Medulla oblongata (tissue), 1 donor: Measurements from ENCODE around the gene FLT1.

Source experiments
- DNase-seq: peaks from one replicate; pipeline ENCODE4 v3.0.0-alpha.2; 2015; ENCODE audit errors: extremely low spot score

The FLT1 gene, protein sequence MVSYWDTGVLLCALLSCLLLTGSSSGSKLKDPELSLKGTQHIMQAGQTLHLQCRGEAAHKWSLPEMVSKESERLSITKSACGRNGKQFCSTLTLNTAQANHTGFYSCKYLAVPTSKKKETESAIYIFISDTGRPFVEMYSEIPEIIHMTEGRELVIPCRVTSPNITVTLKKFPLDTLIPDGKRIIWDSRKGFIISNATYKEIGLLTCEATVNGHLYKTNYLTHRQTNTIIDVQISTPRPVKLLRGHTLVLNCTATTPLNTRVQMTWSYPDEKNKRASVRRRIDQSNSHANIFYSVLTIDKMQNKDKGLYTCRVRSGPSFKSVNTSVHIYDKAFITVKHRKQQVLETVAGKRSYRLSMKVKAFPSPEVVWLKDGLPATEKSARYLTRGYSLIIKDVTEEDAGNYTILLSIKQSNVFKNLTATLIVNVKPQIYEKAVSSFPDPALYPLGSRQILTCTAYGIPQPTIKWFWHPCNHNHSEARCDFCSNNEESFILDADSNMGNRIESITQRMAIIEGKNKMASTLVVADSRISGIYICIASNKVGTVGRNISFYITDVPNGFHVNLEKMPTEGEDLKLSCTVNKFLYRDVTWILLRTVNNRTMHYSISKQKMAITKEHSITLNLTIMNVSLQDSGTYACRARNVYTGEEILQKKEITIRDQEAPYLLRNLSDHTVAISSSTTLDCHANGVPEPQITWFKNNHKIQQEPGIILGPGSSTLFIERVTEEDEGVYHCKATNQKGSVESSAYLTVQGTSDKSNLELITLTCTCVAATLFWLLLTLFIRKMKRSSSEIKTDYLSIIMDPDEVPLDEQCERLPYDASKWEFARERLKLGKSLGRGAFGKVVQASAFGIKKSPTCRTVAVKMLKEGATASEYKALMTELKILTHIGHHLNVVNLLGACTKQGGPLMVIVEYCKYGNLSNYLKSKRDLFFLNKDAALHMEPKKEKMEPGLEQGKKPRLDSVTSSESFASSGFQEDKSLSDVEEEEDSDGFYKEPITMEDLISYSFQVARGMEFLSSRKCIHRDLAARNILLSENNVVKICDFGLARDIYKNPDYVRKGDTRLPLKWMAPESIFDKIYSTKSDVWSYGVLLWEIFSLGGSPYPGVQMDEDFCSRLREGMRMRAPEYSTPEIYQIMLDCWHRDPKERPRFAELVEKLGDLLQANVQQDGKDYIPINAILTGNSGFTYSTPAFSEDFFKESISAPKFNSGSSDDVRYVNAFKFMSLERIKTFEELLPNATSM (N-terminal part only)

DNA sequence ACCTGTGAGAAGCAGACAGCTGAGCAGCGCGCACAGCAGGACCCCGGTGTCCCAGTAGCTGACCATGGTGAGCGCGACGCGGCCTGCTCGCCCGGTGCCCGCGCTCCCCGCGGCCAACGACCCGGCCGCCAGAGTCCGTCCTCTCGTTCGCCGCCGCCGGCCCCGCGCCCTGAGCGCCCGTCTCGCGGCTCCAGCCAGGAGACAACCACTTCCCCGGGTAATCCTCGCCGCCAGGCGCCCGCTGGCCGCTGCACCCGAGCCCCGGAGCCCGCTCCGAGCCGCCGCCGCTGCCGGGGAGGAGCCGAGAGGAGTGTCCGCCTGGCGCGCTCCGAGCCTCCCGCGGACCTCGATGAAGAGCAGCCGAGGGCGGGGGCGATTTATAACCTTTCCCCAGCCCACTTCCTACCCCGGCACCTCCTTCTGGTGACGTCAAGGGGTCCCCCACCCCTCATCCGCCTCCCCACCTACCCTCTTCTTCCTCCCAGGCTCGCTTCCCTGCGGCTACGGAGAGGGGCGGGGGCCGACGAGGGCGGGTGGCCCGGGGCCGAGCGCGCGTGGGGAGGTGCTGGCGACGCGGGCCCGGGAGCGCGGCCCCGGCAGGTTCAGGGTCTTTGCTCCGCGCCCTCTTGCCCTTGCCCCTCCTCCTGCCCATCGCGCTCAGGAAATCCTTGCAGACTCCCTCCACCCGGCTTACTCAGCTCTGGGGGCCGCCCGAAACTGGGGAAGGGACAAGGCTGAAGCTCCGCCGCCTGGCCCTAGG is at the start of gene FLT1:
Gene FLT1, minus strand, starts transcription at position 351 of the 760 bp plus-strand sequence. Its CDS starts 285 bp downstream, at position 66.
- peak; percentile 12 for DNase-seq

DNA sequence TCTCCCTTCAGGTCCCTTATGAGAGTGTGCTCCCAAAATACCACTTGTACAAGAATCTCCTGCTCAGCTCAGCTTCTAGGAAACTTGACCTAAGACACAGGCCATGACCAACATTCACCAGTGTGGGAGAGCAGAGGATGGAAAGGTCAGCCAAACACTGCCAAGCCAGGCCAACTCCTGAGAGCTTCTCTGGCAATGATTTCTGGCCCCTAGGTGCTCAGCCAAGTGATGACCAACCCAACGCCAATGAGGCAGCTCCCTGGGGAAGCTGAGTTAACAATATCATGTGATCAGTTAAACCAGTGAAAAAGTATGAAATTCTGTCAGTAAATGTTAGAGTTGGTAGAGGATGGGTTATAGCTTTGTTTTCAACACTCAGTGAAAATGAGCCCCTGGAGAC is 49.1 kb upstream of the FLT1 start:
- DNase-seq: no peak

DNA sequence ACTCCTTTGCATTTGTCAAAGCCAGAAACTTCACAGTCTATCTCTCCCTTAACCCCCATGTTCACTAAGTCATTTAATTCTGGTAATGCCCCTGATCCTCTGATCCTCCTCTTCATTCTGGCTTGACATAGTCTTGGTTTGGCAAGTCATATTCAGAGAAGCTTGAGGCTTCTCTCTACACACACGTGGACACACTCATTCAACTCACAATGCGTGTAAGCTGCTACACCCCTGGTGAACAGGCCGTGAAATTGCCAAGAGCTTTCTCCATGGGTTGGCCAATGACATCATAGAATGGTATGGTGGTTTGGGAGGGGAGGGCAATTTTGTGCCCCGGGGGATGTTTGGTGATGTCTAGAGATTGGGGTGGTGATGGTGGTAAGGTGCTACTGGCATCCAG is 47.9 kb upstream of the FLT1 start:
- DNase-seq: no peak

DNA sequence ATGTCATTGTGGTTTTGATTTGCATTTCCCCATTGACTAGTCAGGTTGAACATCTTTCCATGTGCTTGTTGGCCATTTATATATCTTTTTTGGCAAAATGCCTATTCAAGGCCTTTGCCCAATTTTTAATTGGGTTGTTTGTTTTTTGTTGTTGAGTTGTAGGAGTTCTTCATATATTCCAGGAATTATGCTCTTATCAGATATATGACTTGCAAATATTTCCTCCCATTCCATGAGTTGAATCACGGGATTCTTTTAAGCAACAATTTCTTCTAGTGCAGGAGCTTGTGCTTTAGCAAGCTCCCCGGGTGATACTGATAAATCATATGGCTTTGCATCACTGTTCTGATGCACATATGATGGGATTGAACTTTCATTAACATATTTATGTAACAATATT is 47.0 kb upstream of the FLT1 start:
- DNase-seq: no peak

DNA sequence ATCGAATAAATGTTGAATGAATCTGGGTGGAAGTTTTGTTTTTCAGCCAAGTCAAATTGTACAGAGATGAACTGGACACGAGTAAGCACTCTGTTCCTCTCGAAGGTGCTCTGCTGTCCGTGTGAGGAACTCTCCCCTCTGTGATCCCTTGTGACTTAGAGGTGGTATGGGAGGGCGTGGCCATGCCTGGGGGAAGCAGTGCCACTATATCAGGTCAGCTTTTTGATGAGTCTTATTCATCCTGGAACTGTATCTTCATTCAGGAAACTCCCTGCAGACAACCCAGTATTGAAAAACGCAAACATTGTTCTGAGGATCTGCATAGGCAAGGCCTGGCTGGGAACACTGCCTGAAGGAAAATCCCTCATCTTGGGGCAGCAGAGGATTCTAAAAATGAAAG is 45.7 kb upstream of the FLT1 start:
- DNase-seq: no peak

DNA sequence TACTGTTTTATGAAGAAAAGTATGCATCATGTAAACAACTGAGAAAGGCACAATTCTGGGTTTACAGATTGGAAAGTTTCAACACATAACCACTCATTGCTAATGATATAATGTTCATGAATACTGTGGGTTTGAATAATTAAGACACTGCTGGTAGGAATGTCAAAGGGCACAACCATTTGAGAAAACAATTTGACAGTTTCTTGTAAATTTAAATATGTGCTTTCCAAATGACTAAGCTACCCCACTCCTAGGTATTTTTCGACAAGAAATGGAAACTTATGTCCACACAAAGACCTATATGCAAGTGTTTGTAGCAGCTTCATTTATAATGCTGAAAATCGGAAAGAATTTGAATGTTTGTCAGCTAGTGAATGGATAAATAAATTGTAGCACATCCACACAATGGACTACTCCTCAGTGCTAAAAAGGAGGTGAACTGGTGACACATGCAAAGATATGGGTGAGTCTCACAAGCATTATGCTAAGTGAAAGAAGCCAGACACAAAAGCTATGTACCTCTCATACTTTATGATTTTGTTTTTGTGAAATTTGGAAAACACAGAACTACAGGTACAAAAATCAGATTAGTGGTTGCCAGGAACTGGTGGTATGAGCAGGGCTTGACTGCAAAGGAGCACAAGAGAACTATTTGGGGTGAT is 44.8 kb upstream of the FLT1 start:
- no peak for DNase-seq

DNA sequence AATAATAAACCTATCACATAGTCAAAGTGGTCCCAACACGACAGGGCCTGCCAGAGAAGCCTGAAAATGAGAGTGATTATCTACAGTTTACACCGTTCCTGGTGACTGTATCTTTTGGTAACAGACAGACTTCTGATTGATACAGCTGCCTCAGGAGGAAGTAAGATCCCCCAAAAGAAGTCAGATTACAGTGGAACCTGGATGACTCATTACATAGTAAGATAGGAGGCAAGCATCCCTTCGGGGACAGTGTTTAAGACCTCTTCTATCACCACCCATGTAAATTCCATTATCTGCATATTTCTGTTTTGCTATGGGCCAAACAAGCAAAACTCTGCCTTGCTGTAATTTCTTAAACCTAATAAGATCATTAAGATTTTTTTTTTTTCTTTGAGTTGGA is 44.0 kb upstream of the FLT1 start:
- DNase-seq: no peak

DNA sequence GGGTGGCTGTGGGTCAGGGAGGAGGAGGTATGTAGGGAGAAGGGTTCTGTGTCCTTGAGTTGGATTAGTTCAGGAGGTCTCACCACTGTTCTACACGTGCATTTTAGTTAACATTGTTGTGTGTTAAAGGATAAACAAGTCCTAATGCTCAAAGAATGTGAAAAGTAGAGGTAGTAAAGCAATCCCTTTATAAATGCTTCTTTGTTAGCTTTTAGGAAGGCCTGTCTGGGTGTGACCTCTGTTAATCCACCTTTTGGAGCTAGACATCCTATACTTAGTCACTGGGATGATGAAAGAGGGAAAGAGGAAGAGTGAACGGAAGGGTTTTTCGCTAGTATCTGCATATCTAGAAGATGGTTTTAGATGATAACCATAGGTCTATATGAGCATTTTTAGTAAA is 42.2 kb upstream of the FLT1 start:
- no peak for DNase-seq

DNA sequence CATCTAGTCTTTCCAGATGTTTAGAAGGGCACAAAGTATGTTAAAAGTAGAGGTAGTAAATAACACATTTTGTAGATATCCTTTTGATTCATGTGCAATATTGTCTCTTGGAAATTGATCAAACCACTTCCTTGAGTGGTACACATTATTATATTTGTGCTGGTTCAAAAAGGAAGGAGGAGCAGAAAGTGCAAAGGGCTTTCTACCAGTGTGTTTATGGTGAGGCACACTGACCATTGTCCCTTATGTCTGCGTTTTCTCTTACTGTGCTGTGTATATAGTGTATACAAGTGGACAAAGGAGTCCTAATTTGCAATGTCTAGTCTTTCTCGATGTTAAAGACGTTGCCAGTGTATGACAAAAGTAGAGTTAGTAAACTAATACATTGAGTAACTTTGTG is 41.4 kb upstream of the FLT1 start:
- DNase-seq: no peak

DNA sequence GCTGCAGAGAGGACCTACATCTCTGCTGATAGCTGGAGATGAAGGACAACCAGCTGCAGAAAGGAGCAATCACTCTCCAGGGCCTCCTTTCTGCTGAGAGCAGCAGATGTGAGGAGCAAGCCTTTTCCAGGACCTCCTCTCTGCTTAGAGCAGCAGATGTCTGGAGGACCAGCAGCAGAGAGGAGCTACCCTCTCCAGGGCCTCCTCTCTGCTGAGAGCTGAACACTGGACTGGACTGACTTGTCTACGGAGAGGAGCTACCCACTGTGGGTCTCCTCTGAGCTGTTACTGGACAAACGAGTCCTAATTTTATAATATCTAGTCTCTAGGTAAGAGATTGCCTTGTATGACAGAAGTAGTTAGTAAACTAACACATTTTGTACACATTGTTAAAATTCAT is 40.8 kb upstream of the FLT1 start:
- DNase-seq: no peak

DNA sequence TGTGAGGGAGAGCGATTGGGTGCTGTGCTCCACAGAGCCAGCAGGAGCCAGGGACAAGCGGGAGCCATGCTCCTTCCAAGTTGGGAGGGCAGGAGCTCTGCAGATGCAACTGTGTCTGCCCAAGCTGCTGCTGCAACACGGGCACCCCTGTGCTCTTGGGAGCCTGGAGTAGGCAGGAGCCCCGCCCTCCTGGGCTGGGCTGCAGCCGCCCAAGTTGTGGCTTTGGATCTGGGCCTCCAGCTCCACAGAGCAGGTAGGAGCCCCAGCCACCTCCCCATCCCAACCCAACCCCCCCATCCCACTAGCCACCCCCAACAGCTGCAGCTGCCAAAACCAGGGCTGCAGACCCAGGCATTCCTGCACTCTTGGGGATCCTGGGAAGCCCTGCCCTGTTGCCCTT is 39.9 kb upstream of the FLT1 start:
- no peak for DNase-seq

DNA sequence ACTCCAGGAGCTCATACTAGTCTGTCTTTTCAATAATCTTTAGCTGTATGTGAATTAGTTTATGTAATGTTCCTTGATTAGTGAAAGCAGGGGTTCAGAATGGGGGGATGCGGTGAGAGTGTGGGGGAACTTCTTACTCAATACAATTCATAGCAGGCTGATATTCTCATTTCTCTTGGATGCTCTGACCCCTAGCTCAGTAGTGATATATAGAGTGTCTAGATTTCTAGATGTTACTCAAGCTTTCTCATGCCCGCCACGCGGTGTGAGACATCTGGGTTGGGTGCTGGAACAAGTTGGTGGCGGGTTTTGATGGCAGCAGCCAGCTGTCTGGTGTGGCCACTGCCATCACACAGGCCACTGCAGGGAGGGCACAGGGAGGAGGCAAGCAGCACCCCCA is 39.3 kb upstream of the FLT1 start:
- DNase-seq: no peak

DNA sequence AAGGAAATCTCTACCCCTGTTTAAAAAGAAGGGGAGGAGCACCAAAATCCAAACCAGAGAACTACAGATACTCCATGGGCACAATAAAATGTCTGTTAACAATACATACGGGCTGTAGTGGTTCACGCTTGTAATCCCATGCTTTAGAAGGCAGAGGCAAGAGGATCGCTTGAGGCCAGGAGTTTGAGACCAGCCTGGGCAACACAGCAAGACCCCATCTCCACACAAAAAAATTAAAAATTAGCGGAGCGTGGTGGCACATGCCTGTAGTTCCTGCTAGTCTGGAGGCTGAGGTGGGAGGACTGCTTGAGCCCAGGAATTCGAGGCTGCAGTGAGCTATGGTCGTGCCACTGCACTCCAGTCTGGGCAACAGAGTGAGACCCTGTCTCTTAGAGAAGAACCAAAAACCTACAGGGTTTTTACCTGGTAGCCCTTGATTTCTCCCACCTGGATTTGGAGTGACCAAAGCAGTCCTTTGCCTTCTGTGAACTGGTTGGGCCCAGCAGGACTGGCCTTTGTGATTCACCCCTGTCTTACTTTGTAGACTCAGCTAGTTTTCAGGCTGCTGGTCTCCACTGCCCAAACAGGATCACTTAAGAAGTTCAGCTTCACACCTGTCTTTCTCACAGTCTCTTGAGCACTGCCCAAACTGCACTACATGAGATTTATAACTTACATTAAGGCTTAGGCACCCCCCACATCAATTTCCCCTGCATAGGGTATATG is 38.7 kb upstream of the FLT1 start:
- no peak for DNase-seq

DNA sequence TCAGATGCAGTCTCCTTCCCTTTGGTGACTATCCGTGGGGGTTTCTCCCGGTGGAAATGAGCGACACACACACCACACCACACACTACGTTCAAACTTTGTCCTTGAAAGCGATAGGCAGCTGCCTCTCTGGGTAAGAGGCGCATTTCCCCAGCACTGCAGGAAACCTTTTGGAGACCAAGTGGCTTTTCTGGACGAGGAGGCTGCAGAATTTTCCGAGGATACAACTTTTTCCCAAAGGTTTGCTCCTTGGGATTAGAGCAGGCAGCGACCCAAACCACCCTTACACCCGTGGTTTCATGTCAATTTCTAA is 38.2 kb upstream of the FLT1 start:
- no peak for DNase-seq

DNA sequence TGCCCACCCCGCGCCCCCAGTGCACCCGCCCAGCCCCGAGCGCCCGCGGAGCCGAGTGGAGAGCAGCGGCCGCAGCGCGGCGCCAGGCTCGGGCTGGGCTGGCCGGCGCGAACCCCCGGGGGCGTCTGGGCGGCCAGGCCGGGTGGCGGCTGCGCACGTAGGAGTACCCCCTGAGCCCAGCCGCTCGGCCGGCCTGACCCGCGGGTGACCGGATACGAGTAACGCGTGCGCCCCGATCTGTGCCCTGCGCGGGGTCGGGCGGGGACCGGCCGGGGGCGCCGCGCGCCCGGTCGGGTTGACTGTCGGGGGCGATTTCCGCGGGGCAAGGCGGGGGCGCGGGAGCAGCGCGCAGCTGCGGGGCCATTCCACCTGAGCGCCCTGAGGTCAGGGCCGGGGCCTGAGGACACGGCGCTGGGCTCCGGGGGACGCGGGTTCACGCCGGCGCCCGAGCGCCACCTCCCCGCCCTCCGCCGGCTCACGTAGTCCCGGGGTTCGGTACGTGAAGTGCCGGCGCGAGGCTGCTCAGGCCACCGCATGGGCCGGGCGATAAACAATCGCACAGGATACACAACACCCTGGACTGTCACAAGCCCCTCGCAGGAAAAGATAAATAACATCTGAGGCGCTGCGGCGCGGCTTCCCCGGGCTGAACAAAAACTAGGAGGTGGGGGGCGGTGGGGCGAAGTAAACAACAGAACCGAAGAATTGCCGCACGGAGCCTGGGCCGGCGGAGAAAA is 37.6 kb upstream of the FLT1 start:
- DNase-seq: no peak

DNA sequence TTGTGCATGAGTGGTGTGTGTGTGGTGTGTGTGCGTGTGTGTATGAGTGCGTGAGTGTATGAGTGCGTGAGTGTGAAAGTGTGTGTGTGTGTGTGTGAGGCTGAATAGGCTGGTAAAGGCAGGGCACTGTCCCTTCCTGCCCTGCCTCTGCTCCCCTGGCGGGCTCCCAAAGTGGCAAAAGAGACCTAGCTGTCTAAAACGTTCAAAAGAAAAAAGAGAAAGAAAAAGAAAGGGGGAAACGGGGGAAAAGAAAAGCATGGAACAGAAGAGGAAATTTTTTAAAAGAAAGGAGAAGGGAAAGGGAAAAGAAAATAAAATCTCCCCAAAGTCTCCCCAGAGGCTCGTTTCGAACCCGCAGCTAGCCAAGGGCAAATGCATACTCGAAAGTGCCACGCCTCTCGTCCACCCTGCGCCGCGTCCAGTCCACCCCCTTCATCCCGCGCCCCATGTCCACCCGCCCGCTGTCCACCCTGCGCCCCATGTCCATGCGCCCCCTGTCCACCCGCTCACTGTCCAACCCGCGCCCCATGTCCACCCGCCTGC is 37.0 kb upstream of the FLT1 start:
- no peak for DNase-seq

DNA sequence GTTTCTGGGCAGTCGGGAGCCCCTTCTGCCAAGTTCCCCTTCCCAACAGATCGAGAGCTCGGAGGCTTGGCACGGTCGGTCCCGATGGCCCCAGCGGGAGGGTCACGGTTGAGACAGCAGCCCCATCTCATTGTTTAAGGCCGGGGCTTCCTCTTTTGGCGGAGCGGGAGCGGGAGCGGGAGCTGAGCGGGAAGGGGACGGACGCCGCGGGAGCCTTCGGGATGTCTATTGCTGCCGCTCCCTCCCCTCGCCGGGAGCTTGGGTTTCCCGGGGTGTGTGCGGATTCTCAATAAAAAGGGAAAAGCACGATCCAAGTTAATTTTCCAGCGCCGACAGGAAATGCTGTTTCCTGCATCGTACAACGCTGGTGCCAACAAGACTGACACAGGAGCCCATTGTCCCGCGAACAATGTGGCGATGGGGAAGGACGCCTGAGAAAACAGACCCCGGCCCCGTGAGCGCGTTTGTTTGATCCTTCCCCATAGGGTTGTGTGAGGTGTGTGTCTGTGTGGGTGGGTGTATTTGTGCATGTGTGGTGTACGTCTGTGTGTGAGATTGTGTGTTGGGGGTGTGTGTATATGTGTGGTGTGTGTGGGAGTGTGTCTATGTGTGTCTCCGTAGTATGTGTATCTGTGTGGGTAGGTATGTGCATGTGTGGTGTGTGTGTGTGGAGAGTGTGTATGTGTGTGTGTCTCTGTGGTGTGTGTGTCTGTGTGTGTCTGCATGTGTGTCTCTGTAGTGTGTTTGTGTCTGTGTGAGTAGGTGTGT is 36.3 kb upstream of the FLT1 start:
- peak; percentile 34 for DNase-seq

DNA sequence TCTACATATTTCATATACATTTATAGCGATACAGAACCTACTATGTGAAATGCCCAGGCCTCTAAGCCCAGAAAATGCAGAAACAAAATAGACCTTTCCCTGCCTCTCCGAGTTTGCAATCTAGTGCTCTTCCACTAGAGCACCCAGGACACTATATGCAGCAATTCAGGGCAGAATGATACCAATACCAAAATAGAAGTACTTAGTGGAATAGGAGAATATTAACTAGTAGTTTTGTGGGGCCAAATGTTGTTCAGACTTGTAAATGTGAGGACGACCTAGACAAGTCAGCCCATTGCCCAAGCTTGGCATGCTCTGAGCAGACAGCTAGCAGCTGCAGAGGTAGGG is 35.8 kb upstream of the FLT1 start:
- DNase-seq: no peak

DNA sequence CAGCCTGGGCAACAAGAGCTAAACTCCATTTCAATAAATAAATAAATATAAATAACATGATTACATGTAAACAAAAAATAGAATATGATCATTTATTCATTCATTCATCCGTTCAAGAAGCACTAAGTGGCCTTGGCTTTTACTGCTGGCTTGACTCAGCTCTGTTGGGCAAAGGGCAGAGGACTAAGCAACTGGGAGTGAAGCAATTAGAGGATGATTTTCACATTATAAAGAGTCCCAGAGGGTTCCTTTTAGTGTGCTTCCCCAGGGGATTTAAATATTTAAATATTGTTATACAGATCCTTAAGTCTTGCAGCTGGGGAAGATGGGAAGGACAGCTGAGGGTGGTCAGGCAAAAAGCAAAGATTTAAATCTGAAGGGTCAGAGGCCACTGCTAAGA is 34.9 kb upstream of the FLT1 start:
- no peak for DNase-seq
